ENCODE data around the gene C15orf39.

The C15orf39 gene

GRCh38 chr15:75198560-75199356 is 2.9 kb upstream of the C15orf39 start:
- no peak for DNase-seq

GRCh38 chr15:75199357-75199940 is 2.2 kb upstream of the C15orf39 start:
- no peak for DNase-seq

- DNase-seq = no peak
Observed at GRCh38 chr15:75200391-75200764, 1.3 kb upstream of the C15orf39 start.

- peak; percentile 46 for DNase-seq
Observed at GRCh38 chr15:75200765-75201615, 692 bp upstream of the C15orf39 start.

- DNase-seq = no peak
Observed at GRCh38 chr15:75202251-75203016, 752 bp downstream of the C15orf39 start.

GRCh38 chr15:75203017-75203907 is 1.6 kb downstream of the C15orf39 start:
- no peak for DNase-seq

GRCh38 chr15:75203908-75204263 is 2.2 kb downstream of the C15orf39 start:
- DNase-seq = no peak

- peak; percentile 69 for DNase-seq
Observed at GRCh38 chr15:75204340-75205063, 2.8 kb downstream of the C15orf39 start.

GRCh38 chr15:75205064-75205395 is 3.3 kb downstream of the C15orf39 start:
- no peak for DNase-seq

GRCh38 chr15:75206006-75206405 is 4.3 kb downstream of the C15orf39 start:
- DNase-seq = no peak

GRCh38 chr15:75206803-75207617 is 5.3 kb downstream of the C15orf39 start:
- DNase-seq = no peak

GRCh38 chr15:75207618-75208500 is 6.2 kb downstream of the C15orf39 start:
- DNase-seq = no peak

GRCh38 chr15:75208501-75209288 is 7.0 kb downstream of the C15orf39 start:
- DNase-seq = no peak

GRCh38 chr15:75209289-75209676 is 7.6 kb downstream of the C15orf39 start:
- no peak for DNase-seq

- DNase-seq = no peak
Observed at GRCh38 chr15:75210811-75211230, 9.1 kb downstream of the C15orf39 start.

GRCh38 chr15:75211436-75212199 is 9.9 kb downstream of the C15orf39 start:
- DNase-seq = no peak

- no peak for DNase-seq
Observed at GRCh38 chr15:75212200-75212858, 10.6 kb downstream of the C15orf39 start.

Data from NCI-H1105 treated with DMSO at 0.1 percent for 48 hours (cell line).